Right lobe of liver (tissue), 4 donors: ENCODE data around the gene FKBP7.

Source experiments
- POLR2A ChIP-seq: fragments of 450-650 bp; IDR thresholded peaks from one replicate; pipeline ENCODE4 v1.6.1; 2017; ENCODE audit warnings: antibody characterized with exemption, mild to moderate bottlenecking
- TF ChIP-seq, protein P1 (sequence below), 4 donors: fragments of 200-600 bp in 3 of 4; fragments of 450-650 bp in 1 of 4; IDR thresholded peaks; one replicate each; pipeline versions ENCODE4 v1.5.1 to v1.8.0; 2016 to 2022; ENCODE audit warnings: antibody characterized with exemption in 4 of 4, mild to moderate bottlenecking in 2 of 4
- donor health status: DM: no; HTN: no; CAD: no.
- donor health status: DM: no; HTN: no; CAD: no.
- donor health status: DM: no; HTN: yes; CAD: no.

- no peak for TF ChIP-seq POLR2A
- TF ChIP-seq, protein P1, sequence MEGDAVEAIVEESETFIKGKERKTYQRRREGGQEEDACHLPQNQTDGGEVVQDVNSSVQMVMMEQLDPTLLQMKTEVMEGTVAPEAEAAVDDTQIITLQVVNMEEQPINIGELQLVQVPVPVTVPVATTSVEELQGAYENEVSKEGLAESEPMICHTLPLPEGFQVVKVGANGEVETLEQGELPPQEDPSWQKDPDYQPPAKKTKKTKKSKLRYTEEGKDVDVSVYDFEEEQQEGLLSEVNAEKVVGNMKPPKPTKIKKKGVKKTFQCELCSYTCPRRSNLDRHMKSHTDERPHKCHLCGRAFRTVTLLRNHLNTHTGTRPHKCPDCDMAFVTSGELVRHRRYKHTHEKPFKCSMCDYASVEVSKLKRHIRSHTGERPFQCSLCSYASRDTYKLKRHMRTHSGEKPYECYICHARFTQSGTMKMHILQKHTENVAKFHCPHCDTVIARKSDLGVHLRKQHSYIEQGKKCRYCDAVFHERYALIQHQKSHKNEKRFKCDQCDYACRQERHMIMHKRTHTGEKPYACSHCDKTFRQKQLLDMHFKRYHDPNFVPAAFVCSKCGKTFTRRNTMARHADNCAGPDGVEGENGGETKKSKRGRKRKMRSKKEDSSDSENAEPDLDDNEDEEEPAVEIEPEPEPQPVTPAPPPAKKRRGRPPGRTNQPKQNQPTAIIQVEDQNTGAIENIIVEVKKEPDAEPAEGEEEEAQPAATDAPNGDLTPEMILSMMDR (IDR thresholded peaks at IDR 0.05), result no peak
Measured at GRCh38 chr2:178448968-178449661, 29.3 kb downstream of the FKBP7 start.
